ENCODE measurements around the gene TPP2. TPM values are rescaled to one million over a fixed set of nuclear protein-coding genes. Genes with fewer than 3 reads are reported as not detected.
A peak's percentile ranks its signal among the peaks of the same experiment; 100 is the strongest.

The TPP2 gene
- total RNA-seq, 1 experiment from 2014 or later: 35.1 TPM

DNA sequence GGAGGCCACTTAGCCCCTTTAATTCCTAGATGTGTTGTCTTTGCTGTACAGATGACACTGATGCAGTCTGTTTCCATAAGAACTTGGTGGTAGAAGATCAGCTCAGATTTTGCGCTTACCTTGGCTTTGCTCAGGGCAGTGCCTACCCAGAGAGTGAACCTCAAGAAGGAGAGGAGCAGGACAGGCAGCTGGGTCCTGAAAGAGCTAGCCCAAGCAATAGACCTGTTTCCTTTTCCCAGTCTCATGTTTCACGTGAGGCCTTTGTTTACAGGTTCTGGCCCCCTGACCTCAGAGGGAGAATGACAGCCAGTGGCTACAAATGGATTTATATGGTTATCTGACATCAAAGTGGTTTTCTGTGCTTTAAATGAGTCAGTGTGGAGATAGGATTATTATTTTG, 58.0 kb downstream of the TPP2 start:
- ChIA-PET POLR2A (ENCODE audit: unreplicated experiment) (no interaction called here), CTCF (interaction anchor here (1.3 kb wide), 1 partner anchor 70 kb away, joined by 3 read pairs; no protein-coding TSS in a partner anchor)
- H3F3A ChIP-seq (ENCODE audit: insufficient read depth, low read depth): peaks cover 11% of the 10 kb centered on the region; the same call in 1 of the 2 replicates
- BruUV-seq (replicated peaks): no TSS peak
- H2AFZ ChIP-seq: no peak overlapping the region
- no peak overlapping the region for H3K4me3 ChIP-seq
- no peaks in the 10 kb centered on the region for H3K9me2 ChIP-seq (ENCODE audit: insufficient read depth)
- intact Hi-C loops (cut with micrococcal nuclease; ENCODE audit: unreplicated experiment): loop anchor here (5.0 kb wide), 1 partner anchor 73 kb away; no protein-coding TSS in a partner anchor
- 0 out of 2 replicates have a peak, but pooled peaks cover 5% of the 10 kb centered on the region for H4K20me1 ChIP-seq (ENCODE audit: insufficient read depth)
- DNase-seq: no peak
- H3K79me2 ChIP-seq (ENCODE audit: low read depth): no peaks in the 10 kb centered on the region
- H3K9me3 ChIP-seq (ENCODE audit: insufficient read depth, low read depth): peaks cover 12% of the 10 kb centered on the region; the same call in 1 of the 2 replicates
- no peak overlapping the region for H3K4me2 ChIP-seq
- H3K36me3 ChIP-seq (ENCODE audit: low read depth): peaks cover 30% of the 10 kb centered on the region
- TF ChIP-seq, protein P1, sequence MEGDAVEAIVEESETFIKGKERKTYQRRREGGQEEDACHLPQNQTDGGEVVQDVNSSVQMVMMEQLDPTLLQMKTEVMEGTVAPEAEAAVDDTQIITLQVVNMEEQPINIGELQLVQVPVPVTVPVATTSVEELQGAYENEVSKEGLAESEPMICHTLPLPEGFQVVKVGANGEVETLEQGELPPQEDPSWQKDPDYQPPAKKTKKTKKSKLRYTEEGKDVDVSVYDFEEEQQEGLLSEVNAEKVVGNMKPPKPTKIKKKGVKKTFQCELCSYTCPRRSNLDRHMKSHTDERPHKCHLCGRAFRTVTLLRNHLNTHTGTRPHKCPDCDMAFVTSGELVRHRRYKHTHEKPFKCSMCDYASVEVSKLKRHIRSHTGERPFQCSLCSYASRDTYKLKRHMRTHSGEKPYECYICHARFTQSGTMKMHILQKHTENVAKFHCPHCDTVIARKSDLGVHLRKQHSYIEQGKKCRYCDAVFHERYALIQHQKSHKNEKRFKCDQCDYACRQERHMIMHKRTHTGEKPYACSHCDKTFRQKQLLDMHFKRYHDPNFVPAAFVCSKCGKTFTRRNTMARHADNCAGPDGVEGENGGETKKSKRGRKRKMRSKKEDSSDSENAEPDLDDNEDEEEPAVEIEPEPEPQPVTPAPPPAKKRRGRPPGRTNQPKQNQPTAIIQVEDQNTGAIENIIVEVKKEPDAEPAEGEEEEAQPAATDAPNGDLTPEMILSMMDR (conservative IDR thresholded peaks at IDR 0.05): no peak
- TF ChIP-seq EZH2 (IDR thresholded peaks at IDR 0.05; ENCODE audit: low read depth): no peak
- peaks cover 12% of the 10 kb centered on the region for H3K4me1 ChIP-seq (replicated peaks; ENCODE audit: insufficient read depth)
- no peaks in the 10 kb centered on the region for H3K27me3 ChIP-seq (ENCODE audit: insufficient read depth, low read depth)
- H3K27ac ChIP-seq: no peak overlapping the region

DNA sequence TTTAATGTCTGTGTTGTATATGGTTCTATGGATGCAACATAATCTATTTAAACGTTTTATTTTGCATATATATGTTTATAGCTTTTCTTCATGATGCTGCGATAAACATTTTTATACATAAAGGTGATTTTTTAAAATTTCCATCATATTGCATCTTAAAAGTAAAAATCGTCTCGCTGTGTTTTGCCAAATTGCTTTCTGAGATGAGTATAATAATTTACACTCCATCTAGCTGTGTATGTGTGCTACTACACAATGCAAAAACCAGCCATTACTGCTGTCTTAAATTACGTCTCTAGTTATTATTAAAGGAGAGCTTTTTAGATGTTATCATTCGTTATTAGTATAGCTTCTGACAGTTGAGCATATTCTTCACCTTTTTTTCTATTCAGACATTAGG, 60.8 kb downstream of the TPP2 start:
- H3K4me1 ChIP-seq (replicated peaks; ENCODE audit: insufficient read depth): no peaks in the 10 kb centered on the region
- ChIA-PET CTCF (no interaction called here), POLR2A (ENCODE audit: unreplicated experiment) (no interaction called here)
- no peaks in the 10 kb centered on the region for H3K9me2 ChIP-seq (ENCODE audit: insufficient read depth)
- no peak overlapping the region for H3K27ac ChIP-seq
- no peak overlapping the region for H3K4me2 ChIP-seq
- H3K79me2 ChIP-seq (ENCODE audit: low read depth): no peaks in the 10 kb centered on the region
- H4K20me1 ChIP-seq (ENCODE audit: insufficient read depth): no peaks in the 10 kb centered on the region; the same call in 1 of the 2 replicates
- no peaks in the 10 kb centered on the region for H3K27me3 ChIP-seq (ENCODE audit: insufficient read depth, low read depth)
- H3F3A ChIP-seq (ENCODE audit: insufficient read depth, low read depth): no peaks in the 10 kb centered on the region
- TF ChIP-seq EZH2 (IDR thresholded peaks at IDR 0.05; ENCODE audit: low read depth): no peak
- TF ChIP-seq, protein P1 (conservative IDR thresholded peaks at IDR 0.05): peak; percentile 55; the same call in 1 of the 2 replicates
- no peak for DNase-seq
- H3K9me3 ChIP-seq (ENCODE audit: insufficient read depth, low read depth): peaks cover 12% of the 10 kb centered on the region; the same call in 1 of the 2 replicates
- BruUV-seq (replicated peaks): no TSS peak
- H3K36me3 ChIP-seq (ENCODE audit: low read depth): peaks cover 32% of the 10 kb centered on the region
- H3K4me3 ChIP-seq: no peak overlapping the region
- intact Hi-C loops (cut with micrococcal nuclease; ENCODE audit: unreplicated experiment): no loop called here
- no peak overlapping the region for H2AFZ ChIP-seq

- DNase-seq: no peak
- Histone ChIP-seq H3K4me2 (no peak overlapping the region), H3F3A (ENCODE audit: insufficient read depth, low read depth) (no peaks in the 10 kb centered on the region), H3K4me3 (no peak overlapping the region), H3K79me2 (ENCODE audit: low read depth) (no peaks in the 10 kb centered on the region), H3K9me3 (ENCODE audit: insufficient read depth, low read depth) (peaks cover 12% of the 10 kb centered on the region; the same call in 1 of the 2 replicates), H3K27me3 (ENCODE audit: insufficient read depth, low read depth) (no peaks in the 10 kb centered on the region), H2AFZ (no peak overlapping the region), H3K36me3 (ENCODE audit: low read depth) (peaks cover 30% of the 10 kb centered on the region), H3K4me1 (replicated peaks; ENCODE audit: insufficient read depth) (no peaks in the 10 kb centered on the region), H4K20me1 (ENCODE audit: insufficient read depth) (no peaks in the 10 kb centered on the region; the same call in 1 of the 2 replicates), H3K9me2 (ENCODE audit: insufficient read depth) (no peaks in the 10 kb centered on the region), H3K27ac (no peak overlapping the region)
- no TSS peak for BruUV-seq (replicated peaks)
- ChIA-PET POLR2A (ENCODE audit: unreplicated experiment) (no interaction called here), CTCF (no interaction called here)
- intact Hi-C loops (cut with micrococcal nuclease; ENCODE audit: unreplicated experiment): no loop called here
- TF ChIP-seq, protein P1 (conservative IDR thresholded peaks at IDR 0.05): no peak
- TF ChIP-seq EZH2 (IDR thresholded peaks at IDR 0.05; ENCODE audit: low read depth): no peak
Measured at GRCh38 chr13:102658660-102659059, 61.9 kb downstream of the TPP2 start.
